Body of pancreas (tissue), 4 donors: ENCODE results near the gene ABHD12. TPM values are rescaled to one million over a fixed set of nuclear protein-coding genes. Genes with fewer than 3 reads are reported as not detected.
A peak's percentile ranks its signal among the peaks of the same experiment; 100 is the strongest.

Source experiments
- ATAC-seq: fragments of 150-250 bp; one replicate; pipeline ENCODE4 v1.9.1; 2016
- DNase-seq, 4 donors: peaks; one replicate each; pipeline ENCODE4 v3.0.0-alpha.2; 2019
- H3K27ac ChIP-seq, 4 donors: fragments of 200-600 bp; sonication (generic); 1 replicate in 3 of 4; 2 replicates in 1 of 4; pipeline versions ENCODE4 v1.5.1 to v1.6.1; 2016 to 2019; ENCODE audit warnings: mild to moderate bottlenecking in 1 of 4, mixed read lengths in 1 of 4, moderate library complexity in 1 of 4
- H3K27me3 ChIP-seq, 2 donors: fragments of 200-600 bp; sonication (generic); one replicate each; pipeline ENCODE4 v1.6.0; 2016; ENCODE audit warnings: mild to moderate bottlenecking in 1 of 2
- H3K36me3 ChIP-seq, 2 donors: fragments of 200-600 bp; sonication (generic); replicated peaks in 1 of 2; 2 replicates each; pipeline ENCODE4 v1.5.1; 2016; ENCODE audit warnings: low read depth in 2 of 2; ENCODE audit not compliant: insufficient read depth in 1 of 2
- H3K4me1 ChIP-seq: fragments of 200-600 bp; sonication (generic); one replicate; pipeline ENCODE4 v1.6.0; 2016
- H3K4me3 ChIP-seq, 2 donors: fragments of 200-600 bp; sonication (generic); 1 replicate in 1 of 2; 2 replicates in 1 of 2; pipeline ENCODE4 v1.5.1; 2016 to 2019
- H3K9me3 ChIP-seq, 3 donors: fragments of 200-600 bp; sonication (generic); 1 replicate in 2 of 3; 2 replicates in 1 of 3; pipeline ENCODE4 v1.5.1; 2016
- POLR2A ChIP-seq, 3 donors: fragments of 450-650 bp; IDR thresholded peaks; one replicate each; pipeline ENCODE4 v1.6.1; 2016; ENCODE audit warnings: antibody characterized with exemption in 3 of 3, mild to moderate bottlenecking in 2 of 3
- WGBS, 2 donors: methylation state at CpG; one replicate each; pipeline ENCODE4 v1.1.5; 2017; 5-methylcytosine and 5-hydroxymethylcytosine counted together
- intact Hi-C: fragments of 100-400 bp; cut with DNase I; formaldehyde crosslinking; loops from one replicate; pipeline ENCODE4 v1.15.1; 2023
- total RNA-seq, 2 donors: library from RNA; depleted of rRNA; stranded (reverse); fragments of >200 nt; gene quantifications; one replicate each; pipeline ENCODE4 v1.1.0, GENCODE V29; 2016
- TF ChIP-seq, protein P1 (sequence below), 7 experiments: fragments of 450-650 bp in 4 of 7; fragments of 200-600 bp in 3 of 7; sonication (generic) in 3 of 7; IDR thresholded peaks; one replicate each; pipeline ENCODE4 v1.5.1; 2016 to 2019; ENCODE audit warnings: antibody characterized with exemption in 7 of 7

The ABHD12 gene
- total RNA-seq, 2 donors from 2014 or later = 74.7 to 106 TPM

DNA sequence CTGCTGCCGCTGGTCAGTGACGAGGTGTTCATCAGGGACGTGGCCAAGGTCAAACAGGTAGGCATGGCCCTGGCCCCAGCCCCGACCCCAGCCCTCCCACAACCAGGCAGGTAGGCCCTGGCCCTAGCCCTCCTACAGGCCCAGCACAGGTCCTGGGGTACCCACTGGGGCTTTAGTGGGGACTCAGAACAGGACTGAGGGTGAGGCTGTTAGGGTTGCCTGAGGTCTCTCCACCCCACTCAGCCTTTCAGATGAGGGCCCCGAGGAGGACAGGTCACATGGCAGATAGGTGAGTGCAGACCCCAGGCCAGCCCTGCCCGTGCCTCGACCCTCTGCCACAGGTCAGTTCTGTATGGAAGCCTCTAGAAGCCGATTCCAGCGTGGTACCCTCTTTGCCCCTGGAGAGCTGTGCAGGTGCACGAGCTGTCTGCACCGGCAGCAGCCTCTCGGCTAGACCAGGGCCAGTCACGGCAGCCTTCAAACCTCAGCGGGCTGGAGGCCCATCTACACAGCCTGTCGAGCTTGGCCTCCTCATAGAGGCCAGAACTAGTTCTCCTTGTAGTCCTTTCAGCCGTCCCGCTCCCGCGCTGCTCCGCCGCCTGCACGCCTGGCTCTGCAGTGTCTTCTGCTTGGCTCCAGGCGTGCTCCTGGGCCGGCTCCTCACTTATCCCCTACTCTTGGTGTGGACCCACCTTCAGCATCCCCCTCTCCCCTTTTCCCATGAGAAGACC, 107.2 kb downstream of the ABHD12 start:
- H3K36me3 ChIP-seq = peaks cover 6 to 13% of the 10 kb centered on the region in 2 donors
- no peak overlapping the region for H3K4me3 ChIP-seq
- no peak for TF ChIP-seq POLR2A (IDR thresholded peaks at IDR 0.05)
- TF ChIP-seq, protein P1, sequence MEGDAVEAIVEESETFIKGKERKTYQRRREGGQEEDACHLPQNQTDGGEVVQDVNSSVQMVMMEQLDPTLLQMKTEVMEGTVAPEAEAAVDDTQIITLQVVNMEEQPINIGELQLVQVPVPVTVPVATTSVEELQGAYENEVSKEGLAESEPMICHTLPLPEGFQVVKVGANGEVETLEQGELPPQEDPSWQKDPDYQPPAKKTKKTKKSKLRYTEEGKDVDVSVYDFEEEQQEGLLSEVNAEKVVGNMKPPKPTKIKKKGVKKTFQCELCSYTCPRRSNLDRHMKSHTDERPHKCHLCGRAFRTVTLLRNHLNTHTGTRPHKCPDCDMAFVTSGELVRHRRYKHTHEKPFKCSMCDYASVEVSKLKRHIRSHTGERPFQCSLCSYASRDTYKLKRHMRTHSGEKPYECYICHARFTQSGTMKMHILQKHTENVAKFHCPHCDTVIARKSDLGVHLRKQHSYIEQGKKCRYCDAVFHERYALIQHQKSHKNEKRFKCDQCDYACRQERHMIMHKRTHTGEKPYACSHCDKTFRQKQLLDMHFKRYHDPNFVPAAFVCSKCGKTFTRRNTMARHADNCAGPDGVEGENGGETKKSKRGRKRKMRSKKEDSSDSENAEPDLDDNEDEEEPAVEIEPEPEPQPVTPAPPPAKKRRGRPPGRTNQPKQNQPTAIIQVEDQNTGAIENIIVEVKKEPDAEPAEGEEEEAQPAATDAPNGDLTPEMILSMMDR (IDR thresholded peaks at IDR 0.05) = no peak
- H3K27me3 ChIP-seq = no peaks in the 10 kb centered on the region
- peak in 3 of 4 donors; percentile 2 to 9 (median 4) for DNase-seq
- WGBS, 2 donors = 90 to 96% methylated on average over 16 to 18 of the region's 24 CpGs
- intact Hi-C loops = no loop called here
- no peaks in the 10 kb centered on the region for H3K9me3 ChIP-seq
- H3K4me1 ChIP-seq = peaks cover 8% of the 10 kb centered on the region
- no peak overlapping the region for H3K27ac ChIP-seq
- ATAC-seq = no peak

DNA sequence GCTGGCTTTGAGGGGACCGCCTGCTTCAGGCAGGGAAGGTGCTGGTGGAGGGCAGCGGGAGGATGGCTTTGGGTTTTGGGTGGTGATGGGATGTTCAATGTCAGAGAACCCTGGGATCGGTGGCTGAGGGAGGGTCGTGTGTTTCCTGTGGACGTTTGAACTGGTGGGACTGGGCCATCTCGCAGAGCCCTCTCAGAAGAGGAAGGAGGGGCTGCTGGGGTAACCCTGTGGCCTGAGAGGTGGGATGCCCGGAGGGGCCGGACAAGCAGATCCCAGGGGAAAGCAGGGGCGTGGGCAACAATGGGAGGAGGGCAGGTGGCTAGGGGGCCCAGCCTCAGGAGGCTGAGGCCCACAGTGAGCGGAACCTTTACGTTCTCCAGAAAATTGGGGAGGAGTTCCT, 107.8 kb downstream of the ABHD12 start:
- Histone ChIP-seq H3K27ac (no peak overlapping the region), H3K9me3 (no peaks in the 10 kb centered on the region), H3K27me3 (no peaks in the 10 kb centered on the region), H3K36me3 (peaks cover 6 to 13% of the 10 kb centered on the region in 2 donors), H3K4me1 (peaks cover 8% of the 10 kb centered on the region), H3K4me3 (no peak overlapping the region)
- intact Hi-C loops = no loop called here
- no peak for TF ChIP-seq POLR2A (IDR thresholded peaks at IDR 0.05)
- TF ChIP-seq, protein P1 (IDR thresholded peaks at IDR 0.05) = no peak
- no peak for ATAC-seq
- DNase-seq = peak in 1 of 4 donors; percentile 7
- 88 to 91% methylated on average over 10 of the region's 11 CpGs for WGBS, 2 donors

DNA sequence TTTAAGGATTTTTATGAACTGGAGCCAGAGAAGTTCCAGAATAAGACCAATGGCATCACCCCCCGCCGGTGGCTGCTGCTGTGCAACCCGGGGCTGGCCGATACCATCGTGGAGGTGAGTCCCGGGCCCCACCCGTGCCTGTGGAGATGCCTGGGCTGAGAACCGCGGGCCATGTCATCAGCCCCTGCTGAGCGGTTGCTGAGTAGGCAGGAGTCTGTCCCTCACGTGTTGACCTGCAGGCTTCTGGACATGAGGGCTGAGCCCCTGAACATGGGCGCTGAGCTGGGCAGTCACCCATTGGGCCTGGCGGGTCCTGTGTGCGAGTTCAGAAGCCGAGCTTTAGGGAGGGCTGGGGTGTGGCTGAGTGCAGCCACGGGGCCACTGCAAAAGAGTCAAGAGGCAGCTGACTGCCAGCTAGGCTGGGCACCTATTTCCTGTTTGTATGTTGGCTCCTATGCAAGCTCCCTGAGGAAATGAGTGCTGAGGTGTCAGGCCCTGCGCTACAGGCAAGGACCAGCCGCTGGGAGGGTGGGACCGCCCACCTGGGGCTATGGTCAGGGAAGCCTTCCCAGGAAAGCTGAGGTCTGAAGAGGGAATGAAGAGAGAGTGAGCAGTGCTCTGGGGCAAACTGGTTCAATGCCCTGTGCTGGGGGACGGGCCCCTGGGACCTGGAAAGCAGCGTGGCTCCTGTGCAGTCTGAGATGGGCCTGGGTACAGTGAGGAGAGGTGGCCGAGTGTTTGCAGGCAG, 108.4 kb downstream of the ABHD12 start:
- 83 to 92% methylated on average over 18 to 21 of the region's 22 CpGs for WGBS, 2 donors
- Histone ChIP-seq H3K4me3 (no peak overlapping the region), H3K9me3 (no peaks in the 10 kb centered on the region), H3K27ac (no peak overlapping the region), H3K27me3 (no peaks in the 10 kb centered on the region), H3K36me3 (peaks cover 6 to 13% of the 10 kb centered on the region in 2 donors), H3K4me1 (peaks cover 8% of the 10 kb centered on the region)
- intact Hi-C loops = no loop called here
- DNase-seq = peak in 3 of 4 donors; percentile 4 to 12 (median 11)
- no peak for ATAC-seq
- no peak for TF ChIP-seq POLR2A (IDR thresholded peaks at IDR 0.05)

DNA sequence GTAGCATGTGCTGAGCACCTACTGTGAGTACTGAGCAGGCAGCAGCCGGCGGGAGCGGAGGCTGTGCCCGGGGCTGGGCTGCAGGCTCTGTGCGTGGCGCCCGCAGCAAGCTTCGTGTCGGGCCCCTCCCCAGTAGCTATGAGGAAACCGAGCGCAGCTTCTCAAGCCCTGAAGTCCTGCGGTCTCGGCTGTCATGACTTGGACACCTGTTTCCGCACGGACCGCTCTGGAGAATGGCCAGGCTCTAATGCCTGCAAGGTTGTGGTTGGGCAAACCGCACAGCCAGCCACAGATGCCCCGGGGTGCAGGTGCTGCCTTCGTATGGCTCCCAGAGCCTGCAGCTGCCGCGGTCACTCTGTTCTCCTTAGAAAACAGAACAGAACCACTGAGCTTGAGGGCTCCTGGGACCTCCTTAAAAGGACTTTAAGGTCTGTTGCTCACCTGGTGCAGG, 109.1 kb downstream of the ABHD12 start:
- no peak for ATAC-seq

More for the DNA sequence above, 109.1 kb downstream of the ABHD12 start:
- Histone ChIP-seq H3K4me3 (no peak overlapping the region), H3K36me3 (peaks cover 6 to 13% of the 10 kb centered on the region in 2 donors), H3K9me3 (no peaks in the 10 kb centered on the region), H3K27me3 (no peaks in the 10 kb centered on the region), H3K27ac (no peak overlapping the region), H3K4me1 (peaks cover 8% of the 10 kb centered on the region)
- intact Hi-C loops = no loop called here
- peak in 3 of 4 donors; percentile 8 to 14 (median 13) for DNase-seq
- TF ChIP-seq, protein P1 (IDR thresholded peaks at IDR 0.05) = no peak
- TF ChIP-seq POLR2A (IDR thresholded peaks at IDR 0.05) = no peak
- WGBS, 2 donors = 80 to 100% methylated on average over 6 to 16 of the region's 21 CpGs
